GM23338 (cell line): ENCODE measurements around the gene MEF2A. TPM values are rescaled to one million over a fixed set of nuclear protein-coding genes. Genes with fewer than 3 reads are reported as not detected.

Experiments
- ATAC-seq: fragments of 200-7000 bp; cut with Tn5 transposase; 3 replicates; pipeline ENCODE4 v1.9.1; 2020
- DNase-seq: peaks from one replicate; pipeline ENCODE4 v3.0.0-alpha.2; 2015; ENCODE audit warnings: low spot score
- H2AFZ ChIP-seq: fragments of 200-600 bp; sonication (generic); 2 replicates; pipeline ENCODE4 v1.8.0; 2016; ENCODE audit warnings: antibody characterized with exemption, mild to moderate bottlenecking, moderate library complexity
- H3F3A ChIP-seq: fragments of 200-600 bp; sonication (generic); replicated peaks from 2 replicates; pipeline ENCODE4 v1.8.0; 2017; ENCODE audit warnings: antibody characterized with exemption, mixed run types, low read depth
- H3K27ac ChIP-seq: fragments of 200-600 bp; sonication (generic); 2 replicates; pipeline ENCODE4 v1.6.1; 2016; ENCODE audit warnings: low read depth
- H3K27me3 ChIP-seq: fragments of 200-600 bp; sonication (generic); 2 replicates; pipeline ENCODE4 v1.8.0; 2016; ENCODE audit warnings: mild to moderate bottlenecking, mixed run types, moderate library complexity; ENCODE audit not compliant: insufficient read depth
- H3K36me3 ChIP-seq: fragments of 200-600 bp; sonication (generic); 2 replicates; pipeline ENCODE4 v1.8.0; 2016; ENCODE audit warnings: mild to moderate bottlenecking; ENCODE audit not compliant: insufficient read depth
- H3K4me1 ChIP-seq: fragments of 200-600 bp; sonication (generic); 2 replicates; pipeline ENCODE4 v1.8.0; 2016; ENCODE audit warnings: mild to moderate bottlenecking, moderate library complexity; ENCODE audit not compliant: insufficient read depth
- H3K4me2 ChIP-seq: fragments of 200-600 bp; sonication (generic); 2 replicates; pipeline ENCODE4 v1.7.1; 2017; ENCODE audit warnings: mixed run types
- H3K4me3 ChIP-seq: fragments of 200-600 bp; sonication (generic); 2 replicates; pipeline ENCODE4 v1.6.1; 2016; ENCODE audit warnings: mixed run types
- H3K79me2 ChIP-seq: fragments of 200-600 bp; sonication (generic); replicated peaks from 2 replicates; pipeline ENCODE4 v1.8.0; 2017; ENCODE audit warnings: mild to moderate bottlenecking; ENCODE audit not compliant: insufficient read depth
- H3K9me2 ChIP-seq: fragments of 200-600 bp; sonication (generic); 2 replicates; pipeline ENCODE4 v1.8.0; 2017; ENCODE audit not compliant: insufficient read depth
- H4K20me1 ChIP-seq: fragments of 200-600 bp; sonication (generic); replicated peaks from 2 replicates; pipeline ENCODE4 v1.8.0; 2017; ENCODE audit warnings: mild to moderate bottlenecking; ENCODE audit not compliant: insufficient read depth
- H3K27ac Mint-ChIP-seq: 2 replicates; pipeline ENCODE4 v1.8.0; 2020; ENCODE audit warnings: inconsistent platforms, mild to moderate bottlenecking, moderate library complexity, mixed read lengths
- H3K27me3 Mint-ChIP-seq: 3 replicates; pipeline ENCODE4 v1.8.0; 2022; ENCODE audit warnings: low read depth, mild to moderate bottlenecking, moderate library complexity, mixed read lengths, inconsistent platforms; ENCODE audit not compliant: insufficient read depth, poor library complexity
- H3K36me3 Mint-ChIP-seq: 3 replicates; pipeline ENCODE4 v1.8.0; 2021; ENCODE audit warnings: low read depth, mild to moderate bottlenecking, inconsistent platforms, moderate library complexity, mixed read lengths
- H3K4me1 Mint-ChIP-seq: 3 replicates; pipeline ENCODE4 v1.8.0; 2020; ENCODE audit warnings: mild to moderate bottlenecking, inconsistent platforms, mixed read lengths
- H3K4me3 Mint-ChIP-seq: 3 replicates; pipeline ENCODE4 v1.8.0; 2021; ENCODE audit warnings: moderate library complexity, mild to moderate bottlenecking, inconsistent platforms, mixed read lengths
- H3K9me3 Mint-ChIP-seq: 3 replicates; pipeline ENCODE4 v1.8.0; 2020; ENCODE audit warnings: moderate library complexity, mild to moderate bottlenecking, inconsistent platforms, mixed read lengths
- CREB1 ChIP-seq: fragments of 250-450 bp; sonication (Bioruptor Pico); IDR thresholded peaks from 2 replicates; pipeline ENCODE4 v1.5.0; 2020; ENCODE audit warnings: low read depth, mild to moderate bottlenecking, moderate library complexity
- CTCF ChIP-seq, 2 experiments: fragments of 200-600 bp in 1 of 2; sonication (generic) in 1 of 2; conservative IDR thresholded peaks; 2 replicates each; pipeline versions ENCODE4 v1.5.1 to v1.6.1; 2016 to 2017; ENCODE audit warnings: antibody characterized with exemption in 2 of 2, low read depth in 2 of 2, mild to moderate bottlenecking in 2 of 2, moderate library complexity in 1 of 2
- ETS1 ChIP-seq: IDR thresholded peaks from 2 replicates; pipeline ENCODE4 v1.6.1; 2016; ENCODE audit warnings: antibody characterized with exemption
- EZH2 ChIP-seq: fragments of 200-600 bp; sonication (generic); IDR thresholded peaks from one replicate; pipeline ENCODE4 v1.8.0; 2017; ENCODE audit warnings: antibody characterized with exemption, mild to moderate bottlenecking, low read depth; ENCODE audit not compliant: unreplicated experiment
- EZH2phosphoT487 ChIP-seq: fragments of 200-600 bp; sonication (generic); IDR thresholded peaks from one replicate; pipeline ENCODE4 v1.8.1; 2018; ENCODE audit warnings: antibody characterized with exemption; ENCODE audit not compliant: unreplicated experiment
- JUNB ChIP-seq: IDR thresholded peaks from one replicate; pipeline ENCODE4 v1.6.1; 2016; ENCODE audit warnings: antibody characterized with exemption; ENCODE audit not compliant: unreplicated experiment
- NANOG ChIP-seq: IDR thresholded peaks from 2 replicates; pipeline ENCODE4 v1.6.1; 2016; ENCODE audit warnings: antibody characterized with exemption, borderline replicate concordance
- POLR2AphosphoS5 ChIP-seq: IDR thresholded peaks from 2 replicates; pipeline ENCODE4 v1.6.1; 2016; ENCODE audit warnings: antibody characterized with exemption, low read depth
- REST ChIP-seq: IDR thresholded peaks from one replicate; pipeline ENCODE4 v1.6.1; 2018; ENCODE audit warnings: antibody characterized with exemption; ENCODE audit not compliant: unreplicated experiment
- STAT1 ChIP-seq: IDR thresholded peaks from one replicate; pipeline ENCODE4 v1.6.1; 2016; ENCODE audit warnings: antibody characterized with exemption; ENCODE audit not compliant: unreplicated experiment
- ZNF114 ChIP-seq: fragments of 250-450 bp; sonication (Bioruptor Pico); IDR thresholded peaks from 2 replicates; pipeline ENCODE4 v1.5.0; 2020; ENCODE audit warnings: mild to moderate bottlenecking, moderate library complexity
- ZNF331 ChIP-seq: fragments of 250-450 bp; sonication (Bioruptor Pico); IDR thresholded peaks from 2 replicates; pipeline ENCODE4 v1.5.0; 2020; ENCODE audit warnings: low read depth, mild to moderate bottlenecking, moderate library complexity
- ZNF462 ChIP-seq: fragments of 250-450 bp; sonication (Bioruptor Pico); IDR thresholded peaks from 2 replicates; pipeline ENCODE4 v1.5.0; 2020; ENCODE audit warnings: mild to moderate bottlenecking, moderate library complexity
- polyA plus RNA-seq: library from polyadenylated mRNA; unstranded; fragments of >200 nt; fragmentation: Nextera tagmentation; extraction: Ambion mirVana; gene quantifications from 2 replicates; pipeline ENCODE4 v1.2.1, GENCODE V29; 2016
- total RNA-seq: library from RNA; depleted of rRNA; stranded (reverse); fragments of >200 nt; shearing (Covaris generic); gene quantifications from 2 replicates; pipeline ENCODE4 v1.2.3, GENCODE V29; 2014

Gene MEF2A
- total and polyA plus RNA-seq, 2 experiments from 2014 or later = 20.3 to 42.3 TPM

GRCh38 chr15:99656205-99656604, 90.4 kb downstream of the MEF2A start:
- Histone ChIP-seq H2AFZ (no peak overlapping the region), H3K4me2 (no peak overlapping the region), H3F3A (no peaks in the 10 kb centered on the region), H3K27ac (no peak overlapping the region), H4K20me1 (no peaks in the 10 kb centered on the region; the same call in 1 of the 2 replicates), H3K4me3 (no peak overlapping the region), H3K27me3 (no peaks in the 10 kb centered on the region), H3K4me1 (no peaks in the 10 kb centered on the region), H3K79me2 (peaks cover 11% of the 10 kb centered on the region), H3K9me2 (no peaks in the 10 kb centered on the region), H3K36me3 (no peaks in the 10 kb centered on the region)
- Mint-ChIP-seq H3K36me3 (peaks cover 11% of the 10 kb centered on the region), H3K27me3 (peaks cover 1% of the 10 kb centered on the region), H3K27ac (no peak overlapping the region), H3K4me1 (no peaks in the 10 kb centered on the region), H3K4me3 (no peak overlapping the region), H3K9me3 (peaks cover 5% of the 10 kb centered on the region; the same call in 1 of the 3 replicates)
- no peak for DNase-seq
- ATAC-seq = no peak
- TF ChIP-seq ETS1 = no peak
- no peak for TF ChIP-seq STAT1
- TF ChIP-seq ZNF331 (CRISPR knock-in tag) = no peak
- TF ChIP-seq CREB1 (CRISPR knock-in tag) = no peak
- TF ChIP-seq CTCF (conservative IDR thresholded peaks at IDR 0.05; ENCODE audit: low read depth in 2 of 2) = no peak
- TF ChIP-seq NANOG = no peak
- TF ChIP-seq ZNF114 (CRISPR knock-in tag) = no peak
- no peak for TF ChIP-seq EZH2phosphoT487
- TF ChIP-seq REST = no peak
- TF ChIP-seq JUNB = no peak
- no peak for TF ChIP-seq EZH2
- TF ChIP-seq POLR2AphosphoS5 = no peak
- no peak for TF ChIP-seq ZNF462
